Chondrocyte (in vitro differentiated cells): ENCODE results near the gene ENTPD6. TPM values are rescaled to one million over a fixed set of nuclear protein-coding genes. Genes with fewer than 3 reads are reported as not detected.
"Not testable (repeated sequence)": the region's sequence is repeated elsewhere in the genome, so short reads cannot be mapped to it uniquely, and the experiment has no call there.

Experiments used
- DNase-seq: peaks from one replicate; pipeline ENCODE4 v3.0.0; 2021; ENCODE audit warnings: mixed read lengths, low spot score
- H3K27ac Mint-ChIP-seq: one replicate; pipeline ENCODE4 v1.8.0; 2021; ENCODE audit warnings: mild to moderate bottlenecking, moderate library complexity, mixed read lengths; ENCODE audit not compliant: unreplicated experiment
- H3K27me3 Mint-ChIP-seq: 2 replicates; pipeline ENCODE4 v1.8.0; 2021; ENCODE audit warnings: low read depth, mixed read lengths
- H3K36me3 Mint-ChIP-seq: 2 replicates; pipeline ENCODE4 v1.8.0; 2021; ENCODE audit warnings: low read depth, mixed read lengths
- H3K4me1 Mint-ChIP-seq: 2 replicates; pipeline ENCODE4 v1.8.0; 2021; ENCODE audit warnings: low read depth, mild to moderate bottlenecking, mixed read lengths
- H3K4me3 Mint-ChIP-seq: one replicate; pipeline ENCODE4 v1.8.0; 2021; ENCODE audit warnings: mild to moderate bottlenecking, moderate library complexity, mixed read lengths; ENCODE audit not compliant: unreplicated experiment
- H3K9me3 Mint-ChIP-seq: 2 replicates; pipeline ENCODE4 v1.8.0; 2021; ENCODE audit warnings: low read depth, mixed read lengths
- CTCF ChIP-seq: fragments of 200-600 bp; sonication (generic); IDR thresholded peaks from 2 replicates; pipeline ENCODE4 v1.5.0; 2021; ENCODE audit warnings: antibody characterized with exemption, mild to moderate bottlenecking, moderate library complexity
- total RNA-seq: library from RNA; stranded (reverse); gene quantifications from 3 replicates; pipeline ENCODE4 v1.2.1, GENCODE V29; 2021

Gene ENTPD6
- total RNA-seq, 1 donor from 2014 or later = 53.5 TPM

- no peak for TF ChIP-seq CTCF
- Mint-ChIP-seq H3K36me3 (peaks cover 32% of the 10 kb centered on the region), H3K9me3 (peaks cover 6% of the 10 kb centered on the region)
Measured at GRCh38 chr20:25258476-25258805, 62.9 kb downstream of the ENTPD6 start.

GRCh38 chr20:25258828-25259227, 63.3 kb downstream of the ENTPD6 start:
- Mint-ChIP-seq H3K4me3 (no peak overlapping the region), H3K27me3 (no peaks in the 10 kb centered on the region), H3K9me3 (peaks cover 6% of the 10 kb centered on the region), H3K36me3 (peaks cover 31% of the 10 kb centered on the region), H3K4me1 (peaks cover 35% of the 10 kb centered on the region), H3K27ac (no peak overlapping the region)
- TF ChIP-seq CTCF = no peak
- DNase-seq = no peak

More at GRCh38 chr20:25258476-25258805, 62.9 kb downstream of the ENTPD6 start:
- no peak for DNase-seq
- Mint-ChIP-seq H3K4me3 (no peak overlapping the region), H3K27me3 (no peaks in the 10 kb centered on the region), H3K4me1 (peaks cover 39% of the 10 kb centered on the region), H3K27ac (peak overlapping the region; percentile 5)

GRCh38 chr20:25259358-25259757, 63.8 kb downstream of the ENTPD6 start:
- H3K36me3 Mint-ChIP-seq = peaks cover 33% of the 10 kb centered on the region
- no peaks in the 10 kb centered on the region for H3K27me3 Mint-ChIP-seq
- H3K27ac Mint-ChIP-seq = no peak overlapping the region
- peaks cover 31% of the 10 kb centered on the region for H3K4me1 Mint-ChIP-seq
- no peak for DNase-seq
- peaks cover 10% of the 10 kb centered on the region for H3K9me3 Mint-ChIP-seq
- no peak overlapping the region for H3K4me3 Mint-ChIP-seq
- no peak for TF ChIP-seq CTCF

GRCh38 chr20:25259788-25260254, 64.3 kb downstream of the ENTPD6 start:
- no peak overlapping the region for H3K27ac Mint-ChIP-seq
- no peak overlapping the region for H3K4me3 Mint-ChIP-seq
- H3K27me3 Mint-ChIP-seq = no peaks in the 10 kb centered on the region
- H3K36me3 Mint-ChIP-seq = peaks cover 35% of the 10 kb centered on the region
- H3K4me1 Mint-ChIP-seq = peaks cover 26% of the 10 kb centered on the region
- H3K9me3 Mint-ChIP-seq = peaks cover 13% of the 10 kb centered on the region
- DNase-seq = no peak
- no peak for TF ChIP-seq CTCF

- Mint-ChIP-seq H3K9me3 (peaks cover 13% of the 10 kb centered on the region), H3K4me1 (peaks cover 23% of the 10 kb centered on the region), H3K36me3 (peaks cover 35% of the 10 kb centered on the region)
- not testable (repeated sequence) for H3K27me3 Mint-ChIP-seq, H3K4me3 Mint-ChIP-seq, DNase-seq, H3K27ac Mint-ChIP-seq
Measured at GRCh38 chr20:25260770-25261437, 65.4 kb downstream of the ENTPD6 start.
